GM15510 (cell line): ENCODE data around the gene PHC1.

ENCODE experiments used
- POLR2A ChIP-seq: IDR thresholded peaks from 3 replicates; pipeline ENCODE4 v1.6.1; 2011; ENCODE audit warnings: borderline replicate concordance; ENCODE audit not compliant: insufficient read length; ENCODE audit errors: extremely low read depth

Gene PHC1

DNA sequence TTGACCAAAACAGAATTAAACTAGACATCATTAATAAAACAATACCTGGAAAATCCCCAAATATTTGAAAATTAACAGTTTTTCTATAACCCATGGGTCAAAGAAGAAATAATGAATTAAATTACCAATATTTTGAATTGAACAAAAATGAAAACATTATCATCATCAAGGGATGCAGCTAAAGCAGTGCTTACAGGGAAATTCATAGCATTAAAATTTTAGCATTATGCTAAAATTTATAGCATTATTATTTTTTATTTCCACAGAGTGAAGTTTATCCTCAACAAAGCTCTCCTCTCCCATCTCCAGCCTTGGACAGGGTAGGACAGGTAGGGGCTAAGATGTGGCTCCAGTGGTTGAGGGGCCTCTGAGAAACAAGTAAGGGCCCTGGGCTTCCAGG, 54.5 kb downstream of the PHC1 start:
- TF ChIP-seq POLR2A = no peak

- TF ChIP-seq POLR2A = no peak
Measured at GRCh38 chr12:8969861-8970411, 55.6 kb downstream of the PHC1 start.

DNA sequence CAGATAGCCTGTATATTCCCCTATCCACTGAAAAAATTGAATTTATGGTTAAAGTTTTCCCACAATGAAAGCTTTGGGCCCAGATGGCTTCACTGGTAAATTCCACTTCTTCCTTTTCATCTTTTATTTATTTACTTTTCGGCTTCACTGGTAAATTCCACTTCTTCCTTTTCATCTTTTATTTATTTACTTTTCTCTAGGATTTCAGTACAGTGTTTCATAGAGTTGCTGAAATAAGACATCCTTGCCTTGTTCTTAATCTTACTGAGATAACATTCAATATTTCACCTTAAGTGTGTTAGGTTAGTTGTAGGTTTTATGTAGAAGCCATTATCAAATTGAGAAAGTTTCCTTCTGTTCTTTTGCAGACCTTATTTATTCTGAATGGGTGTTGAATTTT, 56.1 kb downstream of the PHC1 start:
- no peak for TF ChIP-seq POLR2A

DNA sequence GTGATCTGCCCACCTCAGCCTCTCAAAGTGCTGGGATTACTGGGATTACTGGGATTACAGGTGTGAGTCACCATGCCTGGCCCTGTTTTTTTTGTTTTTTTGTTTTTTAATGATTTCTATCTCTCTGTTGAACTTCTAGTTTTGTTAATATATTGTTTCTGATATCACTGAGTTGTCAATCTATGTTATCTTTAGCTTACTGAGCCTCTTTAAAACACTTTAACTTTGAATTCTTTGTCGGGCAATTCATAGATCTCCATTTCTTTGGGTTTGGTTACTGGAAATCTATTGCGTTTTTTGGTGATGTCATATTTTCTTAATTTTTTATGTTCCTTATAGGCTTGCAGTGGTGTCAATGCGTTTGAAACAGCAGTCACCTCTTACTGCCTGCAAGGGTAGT, 65.8 kb downstream of the PHC1 start:
- no peak for TF ChIP-seq POLR2A

- no peak for TF ChIP-seq POLR2A
Measured at GRCh38 chr12:8985213-8985754, 71.0 kb downstream of the PHC1 start.

DNA sequence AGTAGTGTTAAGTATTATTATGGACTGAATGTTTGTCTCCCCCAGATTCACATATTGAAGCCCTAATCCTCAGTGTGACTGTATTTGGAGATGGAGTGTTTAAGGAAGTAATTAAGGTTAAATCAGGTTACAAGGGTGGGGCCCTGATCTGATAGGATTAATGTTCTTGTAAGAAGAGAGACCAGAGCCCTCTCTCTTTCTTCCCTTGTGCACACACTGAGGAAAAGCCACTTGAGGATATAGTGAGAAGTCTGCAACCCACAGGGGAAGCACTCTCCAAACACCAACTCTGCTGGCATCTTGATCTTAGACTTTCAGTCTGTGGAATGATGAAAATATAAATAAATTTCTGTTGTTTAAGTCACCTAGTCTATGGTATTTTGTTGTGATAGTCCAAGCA, 72.9 kb downstream of the PHC1 start:
- TF ChIP-seq POLR2A = no peak

- TF ChIP-seq POLR2A = no peak
Measured at GRCh38 chr12:8987685-8988084, 73.4 kb downstream of the PHC1 start.

GRCh38 chr12:8989413-8989812, 75.1 kb downstream of the PHC1 start, which contains the start of gene KLRG1:
TSS of gene KLRG1 (plus strand) at chr12:8989546. CDS start at chr12:8989636, 90 bp downstream.
- no peak for TF ChIP-seq POLR2A
